GM12892 (cell line): ENCODE measurements around the gene DNMT3A.

Experiments
- POLR2A ChIP-seq: IDR thresholded peaks from 2 replicates; pipeline ENCODE4 v1.6.1; 2011; ENCODE audit warnings: low read depth, low read length, control low read depth
- TAF1 ChIP-seq: IDR thresholded peaks from 2 replicates; pipeline ENCODE4 v1.6.1; 2011; ENCODE audit warnings: low read depth, mild to moderate bottlenecking, control low read depth, low read length, borderline replicate concordance

DNA sequence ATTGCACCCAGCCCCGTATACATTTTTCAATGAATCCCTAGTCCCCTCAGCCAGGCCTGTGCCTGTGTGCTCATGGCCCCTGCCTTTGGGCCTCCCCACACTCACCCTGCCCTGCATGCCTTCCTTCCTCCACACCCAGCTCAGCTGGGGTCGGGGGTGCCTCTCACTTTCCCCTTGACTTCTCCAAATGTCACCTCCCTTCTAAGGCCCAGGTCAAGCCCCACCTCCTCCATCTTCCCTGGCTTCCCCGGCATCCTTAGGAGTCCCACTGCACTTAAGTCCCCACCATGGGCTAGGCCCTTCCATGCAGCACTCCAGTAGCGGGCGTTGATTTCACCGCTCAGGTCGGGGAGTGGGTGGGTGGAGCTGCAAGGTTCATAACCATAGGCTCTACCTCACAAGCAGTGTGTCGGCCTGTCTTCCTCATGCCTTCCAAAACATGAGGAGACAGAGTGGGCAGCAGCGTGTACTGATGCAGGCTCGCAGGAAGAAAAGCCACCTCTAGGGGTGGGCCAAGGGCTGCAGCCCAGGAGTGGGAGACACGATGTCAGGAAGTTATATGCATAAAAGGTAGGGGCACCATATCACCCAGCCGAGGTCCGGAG is 47.7 kb downstream of the DNMT3A start:
- TF ChIP-seq POLR2A (no peak), TAF1 (no peak)
